DOHH2 (cell line): Measurements from ENCODE around the gene C19orf18.

Experiments
- H3F3A ChIP-seq: fragments of 200-600 bp; sonication (generic), shearing (Covaris generic); 2 replicates; pipeline ENCODE4 v1.6.0; 2016; ENCODE audit warnings: antibody characterized with exemption, mild to moderate bottlenecking; ENCODE audit not compliant: control insufficient read depth, insufficient read depth
- H3K27ac ChIP-seq: fragments of 200-600 bp; sonication (generic); 2 replicates; pipeline ENCODE4 v1.5.1; 2014; ENCODE audit warnings: low read depth, mild to moderate bottlenecking, low read length, moderate library complexity
- H3K27me3 ChIP-seq: fragments of 200-600 bp; sonication (generic); 2 replicates; pipeline ENCODE4 v1.6.1; 2014; ENCODE audit warnings: mild to moderate bottlenecking, low read length, mixed read lengths; ENCODE audit not compliant: control insufficient read depth
- H3K36me3 ChIP-seq: fragments of 200-600 bp; sonication (generic); 2 replicates; pipeline ENCODE4 v1.6.1; 2014; ENCODE audit warnings: mild to moderate bottlenecking, low read length, moderate library complexity, mixed read lengths; ENCODE audit not compliant: control insufficient read depth
- H3K4me1 ChIP-seq: fragments of 200-600 bp; sonication (generic); 2 replicates; pipeline ENCODE4 v1.6.1; 2014; ENCODE audit warnings: mild to moderate bottlenecking, low read length, mixed read lengths; ENCODE audit not compliant: control insufficient read depth
- H3K4me2 ChIP-seq: fragments of 200-600 bp; sonication (generic); 2 replicates; pipeline ENCODE4 v1.6.0; 2014; ENCODE audit warnings: mild to moderate bottlenecking, low read length, moderate library complexity
- H3K4me3 ChIP-seq: fragments of 200-600 bp; sonication (generic); 2 replicates; pipeline ENCODE4 v1.5.1; 2014; ENCODE audit warnings: mild to moderate bottlenecking, low read length, mixed read lengths
- H3K79me2 ChIP-seq: fragments of 200-600 bp; sonication (generic); 2 replicates; pipeline ENCODE4 v1.6.1; 2014; ENCODE audit warnings: mild to moderate bottlenecking, low read length, mixed read lengths; ENCODE audit not compliant: control insufficient read depth
- H3K9me2 ChIP-seq: fragments of 200-600 bp; sonication (generic); replicated peaks from 2 replicates; pipeline ENCODE4 v1.6.1; 2014; ENCODE audit warnings: mild to moderate bottlenecking, low read length, mixed read lengths; ENCODE audit not compliant: control insufficient read depth
- H3K9me3 ChIP-seq: fragments of 200-600 bp; sonication (generic); 2 replicates; pipeline ENCODE4 v1.6.1; 2014; ENCODE audit warnings: antibody characterized with exemption, low read length, mixed read lengths; ENCODE audit not compliant: control insufficient read depth, insufficient read depth
- H4K20me1 ChIP-seq: fragments of 200-600 bp; sonication (generic); 2 replicates; pipeline ENCODE4 v1.6.0; 2014; ENCODE audit warnings: low read depth, mild to moderate bottlenecking, antibody characterized with exemption, low read length, moderate library complexity; ENCODE audit not compliant: control insufficient read depth, insufficient read depth
- CTCF ChIP-seq: fragments of 200-600 bp; sonication (generic); IDR thresholded peaks from one replicate; pipeline ENCODE4 v1.5.1; 2014; ENCODE audit warnings: antibody characterized with exemption, mild to moderate bottlenecking, low read depth, low read length; ENCODE audit not compliant: poor library complexity, severe bottlenecking
- EZH2phosphoT487 ChIP-seq: fragments of 200-600 bp; sonication (generic); IDR thresholded peaks from 2 replicates; pipeline ENCODE4 v1.6.1; 2017; ENCODE audit warnings: borderline replicate concordance, mild to moderate bottlenecking, antibody characterized with exemption, low read length, moderate library complexity, mixed read lengths

The C19orf18 gene

GRCh38 chr19:57946316-57946715 lies 28.0 kb downstream of the C19orf18 start:
- Histone ChIP-seq H3K36me3 (peaks cover 10% of the 10 kb centered on the region), H3K9me3 (peaks cover 64% of the 10 kb centered on the region; the same call in 1 of the 2 replicates), H3K4me1 (peaks cover 6% of the 10 kb centered on the region; the same call in 1 of the 2 replicates), H3K9me2 (no peaks in the 10 kb centered on the region), H3F3A (no peaks in the 10 kb centered on the region), H4K20me1 (no peaks in the 10 kb centered on the region), H3K4me3 (peak overlapping the region; percentile 78), H3K79me2 (no peaks in the 10 kb centered on the region; the same call in 1 of the 2 replicates), H3K27ac (no peak overlapping the region), H3K27me3 (no peaks in the 10 kb centered on the region), H3K4me2 (peak overlapping the region; percentile 64)
- TF ChIP-seq CTCF: no peak
- TF ChIP-seq EZH2phosphoT487: no peak

- H3K9me2 ChIP-seq: no peaks in the 10 kb centered on the region
- no peak overlapping the region for H3K4me3 ChIP-seq
- H3F3A ChIP-seq: no peaks in the 10 kb centered on the region
- no peaks in the 10 kb centered on the region for H4K20me1 ChIP-seq
- no peak for TF ChIP-seq EZH2phosphoT487
- TF ChIP-seq CTCF: no peak
- no peak overlapping the region for H3K4me2 ChIP-seq
- H3K9me3 ChIP-seq: peaks cover 43% of the 10 kb centered on the region; the same call in 1 of the 2 replicates
- H3K4me1 ChIP-seq: peaks cover 1% of the 10 kb centered on the region; the same call in 1 of the 2 replicates
- H3K36me3 ChIP-seq: peaks cover 10% of the 10 kb centered on the region
- no peaks in the 10 kb centered on the region; the same call in 1 of the 2 replicates for H3K79me2 ChIP-seq
- no peaks in the 10 kb centered on the region for H3K27me3 ChIP-seq
- H3K27ac ChIP-seq: no peak overlapping the region
These were observed 32.7 kb downstream of the C19orf18 start for GRCh38 chr19:57941593-57941992.

- Histone ChIP-seq H4K20me1 (no peaks in the 10 kb centered on the region), H3K4me3 (no peak overlapping the region), H3K9me3 (peaks cover 37% of the 10 kb centered on the region), H3K36me3 (no peaks in the 10 kb centered on the region), H3K27ac (no peak overlapping the region), H3K4me2 (no peak overlapping the region), H3F3A (no peaks in the 10 kb centered on the region), H3K9me2 (no peaks in the 10 kb centered on the region), H3K79me2 (no peaks in the 10 kb centered on the region), H3K4me1 (no peaks in the 10 kb centered on the region), H3K27me3 (no peaks in the 10 kb centered on the region)
- TF ChIP-seq CTCF (no peak), EZH2phosphoT487 (no peak)
These were observed 38.6 kb downstream of the C19orf18 start for GRCh38 chr19:57935731-57936130.
